Neural progenitor cell (in vitro differentiated cells): ENCODE results near the gene RAB1B.

Source experiments
- CTCF ChIP-seq: fragments of 200-600 bp; sonication (generic); IDR thresholded peaks from 2 replicates; pipeline ENCODE4 v1.5.1; 2017; ENCODE audit warnings: antibody characterized with exemption, mild to moderate bottlenecking
- EZH2 ChIP-seq: fragments of 200-600 bp; sonication (generic); IDR thresholded peaks from 2 replicates; pipeline ENCODE4 v1.6.1; 2017; ENCODE audit warnings: antibody characterized with exemption, mild to moderate bottlenecking, moderate library complexity

GRCh38 chr11:66267039-66267378 lies 1.4 kb upstream of the RAB1B start:
- TF ChIP-seq EZH2 (no peak), CTCF (no peak)
